Esophagus muscularis mucosa (tissue), 4 donors: ENCODE measurements around the gene NKX6-1. TPM values are rescaled to one million over a fixed set of nuclear protein-coding genes. Genes with fewer than 3 reads are reported as not detected.

Experiments
- DNase-seq: peaks from one replicate; pipeline ENCODE4 v3.0.0-alpha.2; 2017; ENCODE audit errors: extremely low spot score
- H3K27ac ChIP-seq, 4 donors: fragments of 200-600 bp; sonication (generic); replicated peaks in 1 of 4; 1 replicate in 3 of 4; 2 replicates in 1 of 4; pipeline ENCODE4 v1.5.1; 2016 to 2019; ENCODE audit warnings: mild to moderate bottlenecking in 1 of 4
- H3K27me3 ChIP-seq, 4 donors: fragments of 200-600 bp; sonication (generic); one replicate each; pipeline versions ENCODE4 v1.5.1 to v1.6.0; 2016 to 2019
- H3K36me3 ChIP-seq, 4 donors: fragments of 200-600 bp; sonication (generic); one replicate each; pipeline ENCODE4 v1.5.1; 2016 to 2019
- H3K4me1 ChIP-seq, 4 donors: fragments of 200-600 bp; sonication (generic); one replicate each; pipeline ENCODE4 v1.5.1; 2016 to 2019
- H3K4me3 ChIP-seq, 4 donors: fragments of 200-600 bp; sonication (generic); 1 replicate in 2 of 4; 2 replicates in 2 of 4; pipeline ENCODE4 v1.5.1; 2016 to 2019; ENCODE audit warnings: mild to moderate bottlenecking in 4 of 4, moderate library complexity in 1 of 4
- H3K9me3 ChIP-seq, 4 donors: fragments of 200-600 bp; sonication (generic); 1 replicate in 3 of 4; 2 replicates in 1 of 4; pipeline ENCODE4 v1.5.1; 2016 to 2019
- EP300 ChIP-seq: sonication (generic); formaldehyde crosslinking; IDR thresholded peaks from one replicate; pipeline ENCODE4 v1.6.1; 2017; ENCODE audit warnings: antibody characterized with exemption
- POLR2A ChIP-seq: fragments of 450-650 bp; IDR thresholded peaks from one replicate; pipeline ENCODE4 v1.6.1; 2017; ENCODE audit warnings: antibody characterized with exemption, moderate library complexity, mild to moderate bottlenecking, low read depth
- POLR2AphosphoS5 ChIP-seq, 2 donors: sonication (generic); formaldehyde crosslinking; IDR thresholded peaks; one replicate each; pipeline ENCODE4 v1.6.1; 2017; ENCODE audit warnings: antibody characterized with exemption in 2 of 2
- WGBS: methylation state at CpG from one replicate; pipeline ENCODE4 v1.1.5; 2018; 5-methylcytosine and 5-hydroxymethylcytosine counted together
- intact Hi-C: fragments of 100-400 bp; cut with DNase I; formaldehyde crosslinking; loops from one replicate; pipeline ENCODE4 v1.15.1; 2023
- total RNA-seq, 4 donors: library from RNA; depleted of rRNA; stranded (reverse); fragments of >200 nt; gene quantifications; one replicate each; pipeline versions ENCODE4 v1.1.0 to v1.2.1, GENCODE V29; 2016
- TF ChIP-seq, protein P1 (sequence below), 3 experiments: fragments of 200-600 bp in 2 of 3; fragments of 450-650 bp in 1 of 3; sonication (generic) in 2 of 3; IDR thresholded peaks; one replicate each; pipeline ENCODE4 v1.5.1; 2017 to 2019; ENCODE audit warnings: antibody characterized with exemption in 3 of 3, mild to moderate bottlenecking in 2 of 3, moderate library complexity in 1 of 3

Gene NKX6-1
- total RNA-seq, 4 donors from 2014 or later = 48.2 to 115 (median 75.4) TPM

DNA sequence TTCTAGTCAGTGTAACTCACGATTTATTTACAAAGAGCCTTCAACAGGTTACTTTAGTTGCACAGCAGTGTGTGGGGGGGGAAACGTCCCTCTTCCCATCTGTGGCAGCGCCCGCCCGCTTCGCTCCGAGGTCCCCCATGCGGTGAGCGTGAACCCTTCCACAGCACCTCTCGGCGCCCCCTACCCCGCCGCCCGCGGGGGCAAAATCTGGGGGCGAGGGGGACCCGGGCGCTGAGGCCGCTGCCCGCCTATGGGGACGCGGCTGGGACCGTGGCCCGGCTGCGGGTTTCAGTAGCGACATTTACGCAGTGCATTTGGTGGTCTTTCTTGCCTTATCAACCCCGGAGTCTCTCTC, 6.4 kb downstream of the NKX6-1 start:
- DNase-seq = no peak
- intact Hi-C loops = no loop called here
- H3K9me3 ChIP-seq = no peaks in the 10 kb centered on the region
- peak; percentile 16 to 25 for TF ChIP-seq POLR2AphosphoS5 (IDR thresholded peaks at IDR 0.05)
- TF ChIP-seq, protein P1, sequence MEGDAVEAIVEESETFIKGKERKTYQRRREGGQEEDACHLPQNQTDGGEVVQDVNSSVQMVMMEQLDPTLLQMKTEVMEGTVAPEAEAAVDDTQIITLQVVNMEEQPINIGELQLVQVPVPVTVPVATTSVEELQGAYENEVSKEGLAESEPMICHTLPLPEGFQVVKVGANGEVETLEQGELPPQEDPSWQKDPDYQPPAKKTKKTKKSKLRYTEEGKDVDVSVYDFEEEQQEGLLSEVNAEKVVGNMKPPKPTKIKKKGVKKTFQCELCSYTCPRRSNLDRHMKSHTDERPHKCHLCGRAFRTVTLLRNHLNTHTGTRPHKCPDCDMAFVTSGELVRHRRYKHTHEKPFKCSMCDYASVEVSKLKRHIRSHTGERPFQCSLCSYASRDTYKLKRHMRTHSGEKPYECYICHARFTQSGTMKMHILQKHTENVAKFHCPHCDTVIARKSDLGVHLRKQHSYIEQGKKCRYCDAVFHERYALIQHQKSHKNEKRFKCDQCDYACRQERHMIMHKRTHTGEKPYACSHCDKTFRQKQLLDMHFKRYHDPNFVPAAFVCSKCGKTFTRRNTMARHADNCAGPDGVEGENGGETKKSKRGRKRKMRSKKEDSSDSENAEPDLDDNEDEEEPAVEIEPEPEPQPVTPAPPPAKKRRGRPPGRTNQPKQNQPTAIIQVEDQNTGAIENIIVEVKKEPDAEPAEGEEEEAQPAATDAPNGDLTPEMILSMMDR (IDR thresholded peaks at IDR 0.05) = no peak
- peaks cover 0 to 52% (median 3%) of the 10 kb centered on the region in 4 donors for H3K27me3 ChIP-seq
- H3K36me3 ChIP-seq = peaks cover 0 to 32% (median 13%) of the 10 kb centered on the region in 4 donors
- peaks cover 11 to 72% (median 45%) of the 10 kb centered on the region in 4 donors for H3K4me1 ChIP-seq
- peak overlapping the region; percentile 92 to 98 (median 96) for H3K27ac ChIP-seq
- peak overlapping the region; percentile 81 to 92 (median 87) for H3K4me3 ChIP-seq
- WGBS = 9% methylated on average over 9 of the region's 28 CpGs

DNA sequence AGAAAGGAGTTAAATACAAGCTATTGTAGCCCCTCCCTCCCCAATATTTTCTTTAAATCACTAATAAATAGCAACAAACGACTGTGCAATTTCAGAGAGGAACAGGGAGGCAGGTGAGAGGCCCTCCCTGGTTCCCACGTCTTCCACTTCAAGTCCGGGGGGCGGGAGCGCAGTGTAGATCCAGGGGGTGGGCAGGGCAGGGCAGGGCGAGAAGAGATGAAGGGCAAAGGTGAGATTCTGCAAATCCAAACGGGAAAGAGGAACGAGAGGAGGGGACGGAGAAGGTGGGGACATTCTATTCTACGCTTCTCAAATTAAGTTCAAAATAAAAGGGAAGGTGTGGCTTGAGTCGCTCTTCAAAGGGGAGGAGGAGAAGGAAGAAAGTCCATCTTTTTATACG, 6.8 kb downstream of the NKX6-1 start:
- no peaks in the 10 kb centered on the region for H3K9me3 ChIP-seq
- TF ChIP-seq EP300 (no peak), POLR2AphosphoS5 (IDR thresholded peaks at IDR 0.05) (no peak), POLR2A (no peak)
- TF ChIP-seq, protein P1 (IDR thresholded peaks at IDR 0.05) = no peak
- no peak for DNase-seq
- H3K4me3 ChIP-seq = peak overlapping the region; percentile 81 to 92 (median 87)
- H3K4me1 ChIP-seq = peaks cover 8 to 69% (median 42%) of the 10 kb centered on the region in 4 donors
- peaks cover 0 to 48% (median 3%) of the 10 kb centered on the region in 4 donors for H3K27me3 ChIP-seq
- peak overlapping the region; percentile 92 to 98 (median 96) for H3K27ac ChIP-seq
- 16% methylated on average over 12 of the region's 12 CpGs for WGBS
- peaks cover 0 to 27% (median 9%) of the 10 kb centered on the region in 4 donors for H3K36me3 ChIP-seq
- intact Hi-C loops = no loop called here

DNA sequence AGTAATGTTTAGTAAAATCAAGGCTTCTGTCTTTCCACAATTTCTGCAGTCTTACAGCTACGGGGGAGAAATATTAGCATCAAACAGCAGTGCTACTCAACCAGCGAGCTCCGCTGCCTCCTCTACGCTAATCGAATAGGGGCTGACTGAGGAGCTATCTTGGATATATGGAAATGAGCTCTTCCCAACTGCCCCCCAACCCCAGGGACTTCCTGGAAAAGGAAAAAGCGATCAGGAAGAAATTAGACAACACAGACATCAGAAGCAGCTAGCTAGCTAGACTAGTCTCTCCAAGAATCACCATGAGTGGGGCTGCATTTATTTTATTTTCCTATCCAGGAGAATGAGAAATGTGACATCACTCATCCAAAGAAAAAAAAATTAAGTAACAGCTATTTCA, 7.6 kb downstream of the NKX6-1 start:
- Histone ChIP-seq H3K9me3 (no peaks in the 10 kb centered on the region), H3K4me1 (peaks cover 8 to 66% (median 42%) of the 10 kb centered on the region in 4 donors), H3K27me3 (peaks cover 0 to 40% (median 3%) of the 10 kb centered on the region in 4 donors), H3K36me3 (peaks cover 0 to 19% (median 9%) of the 10 kb centered on the region in 4 donors), H3K4me3 (peak overlapping the region; percentile 81 to 92 (median 87)), H3K27ac (peak overlapping the region; percentile 92 to 98 (median 96))
- TF ChIP-seq POLR2A = no peak
- TF ChIP-seq POLR2AphosphoS5 (IDR thresholded peaks at IDR 0.05) = peak in 1 of 2 donors; percentile 32
- intact Hi-C loops = no loop called here
- no peak for DNase-seq
- WGBS = 19% methylated on average over 6 of the region's 6 CpGs

DNA sequence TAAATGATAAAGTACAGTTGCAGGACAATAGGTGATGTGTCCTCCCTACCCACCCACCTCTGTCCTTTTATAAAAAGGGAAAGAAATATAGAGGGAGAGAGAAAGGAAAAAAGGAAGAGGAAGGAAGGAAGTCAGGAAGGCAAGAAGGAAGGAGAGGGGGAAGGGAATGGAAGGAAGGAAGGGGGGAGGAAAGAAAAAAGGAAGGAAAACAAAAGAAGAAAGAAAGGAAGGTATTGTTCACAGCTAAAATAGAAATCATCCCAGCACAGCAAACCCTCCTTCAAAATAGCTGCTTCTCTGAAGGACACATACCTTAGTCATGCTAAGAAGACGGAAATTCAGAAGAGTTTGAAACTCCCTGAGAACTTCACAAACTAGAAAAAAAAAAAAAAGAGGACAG, 8.4 kb downstream of the NKX6-1 start:
- Histone ChIP-seq H3K36me3 (peaks cover 0 to 11% (median 6%) of the 10 kb centered on the region in 4 donors), H3K4me3 (peak overlapping the region in 2 of 4 donors; percentile 84 to 90), H3K27ac (peak overlapping the region; percentile 92 to 98 (median 96)), H3K4me1 (peaks cover 8 to 65% (median 42%) of the 10 kb centered on the region in 4 donors), H3K9me3 (no peaks in the 10 kb centered on the region), H3K27me3 (peaks cover 0 to 31% (median 3%) of the 10 kb centered on the region in 4 donors)
- intact Hi-C loops = no loop called here
- TF ChIP-seq POLR2AphosphoS5 (IDR thresholded peaks at IDR 0.05) = no peak
- no peak for DNase-seq
- 31% methylated on average over 1 of the region's 1 CpG for WGBS

DNA sequence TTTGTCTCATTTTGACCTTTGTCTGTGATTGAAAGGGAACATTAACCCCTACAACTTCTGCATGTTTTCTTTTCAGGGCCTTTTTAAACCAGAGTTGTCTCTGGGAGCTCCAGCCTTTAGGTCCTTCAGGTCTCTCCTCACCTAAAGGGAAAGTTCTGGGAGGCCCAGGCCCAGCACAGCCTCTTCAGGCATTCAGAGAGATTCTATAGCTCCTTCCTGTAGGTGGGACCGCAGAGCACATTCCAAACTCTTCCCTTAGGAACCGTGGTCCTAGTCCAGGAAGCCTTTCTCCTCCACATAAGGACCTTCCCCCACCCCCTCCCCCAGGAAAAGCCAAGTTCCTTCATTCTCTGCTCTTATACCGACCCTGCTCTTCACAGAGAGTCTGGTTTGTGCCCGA, 14.9 kb downstream of the NKX6-1 start:
- 61% methylated on average over 4 of the region's 4 CpGs for WGBS
- DNase-seq = no peak
- Histone ChIP-seq H3K27me3 (peaks cover 0 to 29% (median 0%) of the 10 kb centered on the region in 4 donors), H3K36me3 (no peaks in the 10 kb centered on the region), H3K4me3 (no peak overlapping the region), H3K4me1 (peaks cover 11 to 46% (median 36%) of the 10 kb centered on the region in 4 donors), H3K9me3 (no peaks in the 10 kb centered on the region), H3K27ac (no peak overlapping the region)
- TF ChIP-seq POLR2AphosphoS5 (IDR thresholded peaks at IDR 0.05) (no peak), POLR2A (no peak), EP300 (no peak)
- TF ChIP-seq, protein P1 (IDR thresholded peaks at IDR 0.05) = no peak
- intact Hi-C loops = loop anchor here (10.0 kb wide), 1 partner anchor 249 kb away; no protein-coding TSS in a partner anchor

DNA sequence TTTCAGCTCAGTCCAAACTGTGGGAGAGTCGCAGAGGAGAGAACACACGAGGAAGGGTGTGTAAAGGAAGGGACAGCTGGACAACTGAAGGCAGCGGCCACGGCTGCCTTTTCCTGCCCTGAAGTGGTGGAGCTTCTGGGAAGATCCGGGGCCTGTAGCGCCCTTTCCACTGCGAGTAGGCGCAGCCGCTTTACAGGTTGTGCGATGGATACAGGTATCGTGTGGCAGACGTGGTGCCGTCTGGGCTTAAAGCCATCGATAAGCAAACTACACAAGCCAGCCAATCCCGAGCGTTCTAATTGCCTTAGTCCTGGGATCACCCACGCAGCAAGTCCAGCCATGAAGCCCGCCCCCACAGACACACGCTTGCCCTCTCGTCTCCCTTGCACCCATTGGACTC, 15.4 kb downstream of the NKX6-1 start:
- intact Hi-C loops = loop anchor here (10.0 kb wide), 1 partner anchor 249 kb away; no protein-coding TSS in a partner anchor
- Histone ChIP-seq H3K4me3 (peak overlapping the region in 1 of 4 donors; percentile 20), H3K27ac (no peak overlapping the region), H3K27me3 (peaks cover 0 to 29% (median 0%) of the 10 kb centered on the region in 4 donors), H3K4me1 (peaks cover 11 to 49% (median 34%) of the 10 kb centered on the region in 4 donors), H3K36me3 (no peaks in the 10 kb centered on the region), H3K9me3 (no peaks in the 10 kb centered on the region)
- TF ChIP-seq, protein P1 (IDR thresholded peaks at IDR 0.05) = no peak
- no peak for TF ChIP-seq POLR2AphosphoS5 (IDR thresholded peaks at IDR 0.05)
- TF ChIP-seq EP300 = no peak
- TF ChIP-seq POLR2A = no peak
- no peak for DNase-seq
- WGBS = 81% methylated on average over 13 of the region's 20 CpGs
